GM12878 (cell line): ENCODE measurements around the gene ORAI3. TPM values are rescaled to one million over a fixed set of nuclear protein-coding genes. Genes with fewer than 3 reads are reported as not detected.

Experiments used
- ATAC-seq: fragments of 200-7000 bp; cut with Tn5 transposase; 3 replicates; pipeline ENCODE4 v1.9.1; 2020; ENCODE audit warnings: mild to moderate bottlenecking, moderate library complexity
- BruUV-seq: library from RNA; stranded (reverse); fragments of 400-500 nt; replicated peaks from 2 replicates; lab custom pipeline; 2021; lab: Mats Ljungman, UMichigan
- CTCF ChIA-PET: fragments of 300-600 bp; sonication (Branson Sonifier 250); formaldehyde crosslinking; extraction: SDS; loops from one replicate; lab custom pipeline; 2021; ENCODE audit warnings: inconsistent platforms; lab: Yijun Ruan, JAX
- POLR2A ChIA-PET: fragments of 350-600 bp; formaldehyde crosslinking; extraction: SDS; loops from one replicate; lab custom pipeline; 2021; ENCODE audit warnings: inconsistent platforms; lab: Charles Lee
- RAD21 ChIA-PET: fragments of 300-600 bp; sonication (Branson Sonifier 250); formaldehyde crosslinking; loops from one replicate; lab custom pipeline; 2023; ENCODE audit warnings: antibody characterized with exemption; ENCODE audit not compliant: unreplicated experiment; lab: Charles Lee
- SMC1A ChIA-PET: fragments of 300-600 bp; sonication (Branson Sonifier 250); formaldehyde crosslinking; loops from one replicate; lab custom pipeline; 2023; ENCODE audit not compliant: unreplicated experiment, uncharacterized antibody; lab: Charles Lee
- DNase-seq: peaks from one replicate; pipeline ENCODE4 v3.0.0-alpha.2; 2011; ENCODE audit warnings: low read depth, low spot score
- FAIRE-seq: peaks from 3 replicates; lab custom pipeline; 2011; peaks lifted over from hg19 to GRCh38; lab: Jason Lieb, UNC
- H2AFZ ChIP-seq: 2 replicates; pipeline ENCODE4 v1.6.0; 2011; ENCODE audit warnings: low read depth, low read length, control low read depth; ENCODE audit not compliant: control insufficient read depth
- H3K27ac ChIP-seq: 2 replicates; pipeline ENCODE4 v1.5.1; 2011; ENCODE audit warnings: control low read depth; ENCODE audit not compliant: control insufficient read depth, insufficient read depth
- H3K27me3 ChIP-seq, 2 experiments: replicated peaks in 1 of 2; 2 replicates each; pipeline versions ENCODE4 v1.6.0 to v1.6.1; 2011; ENCODE audit warnings: low read length in 1 of 2; ENCODE audit not compliant: control insufficient read depth in 2 of 2, insufficient read depth in 2 of 2
- H3K36me3 ChIP-seq, 2 experiments: 2 replicates each; pipeline ENCODE4 v1.5.1; 2011; ENCODE audit warnings: low read length in 1 of 2; ENCODE audit not compliant: control insufficient read depth in 2 of 2, insufficient read depth in 2 of 2
- H3K4me1 ChIP-seq: 2 replicates; pipeline ENCODE4 v1.6.1; 2011; ENCODE audit warnings: mild to moderate bottlenecking, low read length, moderate library complexity, mixed read lengths; ENCODE audit not compliant: control insufficient read depth, insufficient read depth
- H3K4me2 ChIP-seq: 2 replicates; pipeline ENCODE4 v1.6.0; 2011; ENCODE audit warnings: control low read depth; ENCODE audit not compliant: control insufficient read depth, insufficient read depth
- H3K4me3 ChIP-seq: fragments of 200-600 bp; sonication (generic); 2 replicates; pipeline ENCODE4 v1.5.1; 2016
- H3K79me2 ChIP-seq: 2 replicates; pipeline ENCODE4 v1.6.0; 2011; ENCODE audit warnings: low read length; ENCODE audit not compliant: control insufficient read depth, insufficient read depth
- H3K9ac ChIP-seq: 2 replicates; pipeline ENCODE4 v1.8.0; 2011; ENCODE audit warnings: low read length, control low read depth, mixed read lengths; ENCODE audit not compliant: control insufficient read depth, insufficient read depth
- H3K9me3 ChIP-seq: replicated peaks from 3 replicates; pipeline ENCODE4 v1.5.1; 2011; ENCODE audit warnings: mild to moderate bottlenecking, low read length; ENCODE audit not compliant: control insufficient read depth, insufficient read depth
- H4K20me1 ChIP-seq: 2 replicates; pipeline ENCODE4 v1.6.0; 2011; ENCODE audit not compliant: control insufficient read depth, insufficient read depth
- BACH1 ChIP-seq: fragments of 450-650 bp; IDR thresholded peaks from 2 replicates; pipeline ENCODE4 v1.6.1; 2017; ENCODE audit warnings: mild to moderate bottlenecking, borderline replicate concordance
- CEBPZ ChIP-seq: fragments of 150-350 bp; IDR thresholded peaks from 2 replicates; pipeline ENCODE4 v1.6.1; 2016; ENCODE audit warnings: low read depth, low read length
- CHD2 ChIP-seq: IDR thresholded peaks from 2 replicates; pipeline ENCODE4 v1.6.1; 2011; ENCODE audit warnings: low read depth, low read length, improper control_type of control experiment, borderline replicate concordance
- HCFC1 ChIP-seq: fragments of 150-350 bp; IDR thresholded peaks from 2 replicates; pipeline ENCODE4 v1.6.1; 2014; ENCODE audit warnings: low read length
- MEF2B ChIP-seq: fragments of 450-650 bp; IDR thresholded peaks from 2 replicates; pipeline ENCODE4 v1.6.1; 2018; ENCODE audit warnings: mild to moderate bottlenecking, moderate library complexity; ENCODE audit not compliant: partially characterized antibody, poor library complexity, severe bottlenecking
- NR2C1 ChIP-seq: fragments of 450-650 bp; IDR thresholded peaks from 2 replicates; pipeline ENCODE4 v1.6.1; 2017; ENCODE audit warnings: antibody characterized with exemption, mild to moderate bottlenecking, moderate library complexity
- TCF12 ChIP-seq: IDR thresholded peaks from 2 replicates; pipeline ENCODE4 v1.6.1; 2011; ENCODE audit warnings: low read depth, mild to moderate bottlenecking, low read length
- WGBS: methylation state at CpG from one replicate; pipeline ENCODE4 v1.1.6; 2016; ENCODE audit warnings: low lambda C conversion rate; ENCODE audit not compliant: insufficient replicate concordance, insufficient coverage; ENCODE audit errors: missing lambda C conversion rate; 5-methylcytosine and 5-hydroxymethylcytosine counted together
- in situ Hi-C: fragments of 300-500 bp; cut with MboI; formaldehyde crosslinking; loops from 9 replicates; pipeline ENCODE4 v1.14.3; 2018; ENCODE audit warnings: mixed read lengths
- intact Hi-C: fragments of 100-400 bp; cut with micrococcal nuclease; formaldehyde crosslinking; loops from one replicate; pipeline ENCODE4 v1.14.2; 2022; ENCODE audit not compliant: unreplicated experiment
- polyA plus RNA-seq, 11 experiments: library from polyadenylated mRNA; depleted of rRNA in 4 of 11; unstranded in 6 of 11; stranded (reverse) in 5 of 11; fragments of >200 nt; fragmentation: Nextera tagmentation in 4 of 11; fragmentation: Illumina TruSeq in 1 of 11; extraction: Ambion mirVana in 4 of 11; extraction: Trizol in 1 of 11; gene quantifications; 1 replicate in 1 of 11; 2 replicates in 10 of 11; pipeline versions ENCODE4 v1.2.1 to v1.2.3, GENCODE V29; 2011 to 2016; ENCODE audit warnings: inconsistent platforms in 2 of 11, missing spikeins in 2 of 11, low read depth in 1 of 11
- total RNA-seq, 4 experiments: library from RNA; depleted of rRNA in 3 of 4; stranded (reverse); fragments of >200 nt in 3 of 4; fragmentation: Illumina TruSeq in 1 of 4; extraction: Trizol in 1 of 4; gene quantifications; 2 replicates each; pipeline versions ENCODE4 v1.2.1 to v1.2.3, GENCODE V29; 2013 to 2021

The ORAI3 gene
- total and polyA plus RNA-seq, 10 of the 15 experiments (the other 5 are each of a cell fraction or from before 2014, with no cell fraction given), result 3.4 to 21.9 (median 16.2) TPM

DNA sequence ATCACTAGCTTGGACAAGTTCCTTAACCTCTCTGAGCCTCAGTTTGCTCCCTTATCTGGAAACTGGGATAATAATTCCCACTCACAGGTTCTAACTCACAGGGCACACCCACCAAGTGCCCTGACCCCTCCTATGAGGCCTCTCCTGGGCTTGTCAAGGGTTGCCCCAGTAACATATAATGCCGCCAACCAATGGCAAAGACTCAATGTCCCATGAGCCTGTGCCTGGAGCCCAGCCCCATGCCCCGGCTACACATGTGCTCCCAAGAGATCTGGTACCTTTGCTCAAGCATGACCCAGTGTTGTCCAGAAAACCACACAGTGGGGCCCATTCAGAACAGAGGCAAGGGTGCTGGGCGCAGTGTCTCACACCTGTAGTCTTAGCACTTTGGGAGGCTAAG lies 34.0 kb upstream of the ORAI3 start:
- 2% methylated on average over 3 of the region's 3 CpGs for WGBS
- peak; percentile 92 for ATAC-seq

More for the DNA sequence above, 34.0 kb upstream of the ORAI3 start:
- BruUV-seq, result no TSS peak
- intact Hi-C loops (no loop called here), in situ Hi-C loops (no loop called here)
- H2AFZ ChIP-seq, result no peak overlapping the region; the same call in 1 of the 2 replicates
- SMC1A ChIA-PET, result interaction anchor here (1.1 kb wide), 1 partner anchor 69 kb away, joined by 4 read pairs; no protein-coding TSS in a partner anchor
- H3K27ac ChIP-seq, result no peak overlapping the region
- RAD21 ChIA-PET, result interaction anchor here (0.7 to 3.5 kb wide), 2 partner anchors 27 to 69 kb away, joined by 3 to 15 read pairs; no protein-coding TSS in a partner anchor
- H3K9ac ChIP-seq, result no peak overlapping the region
- H3K27me3 ChIP-seq, result no peaks in the 10 kb centered on the region; a peak in 1 of 4 replicates
- no peaks in the 10 kb centered on the region for H4K20me1 ChIP-seq
- TF ChIP-seq CHD2, result no peak
- TF ChIP-seq HCFC1, result 0 out of 2 replicates have a peak, but pooled peaks have one; percentile 21
- no peak for TF ChIP-seq CEBPZ
- peak; percentile 50; the same call in 1 of the 2 replicates for TF ChIP-seq NR2C1
- TF ChIP-seq MEF2B, result peak; percentile 21
- no peak for TF ChIP-seq BACH1
- no peak for TF ChIP-seq TCF12
- no peaks in the 10 kb centered on the region for H3K36me3 ChIP-seq
- CTCF ChIA-PET, result interaction anchor here (0.6 to 1.4 kb wide), 2 partner anchors 13 to 71 kb away, joined by 3 to 4 read pairs; no protein-coding TSS in a partner anchor
- DNase-seq, result no peak
- POLR2A ChIA-PET, result interaction anchor here (0.7 kb wide), 1 partner anchor 152 kb away, joined by 3 read pairs; no protein-coding TSS in a partner anchor
- no peaks in the 10 kb centered on the region for H3K79me2 ChIP-seq
- H3K9me3 ChIP-seq, result no peaks in the 10 kb centered on the region
- no peak overlapping the region for H3K4me2 ChIP-seq
- no peaks in the 10 kb centered on the region for H3K4me1 ChIP-seq
- no peak for FAIRE-seq
- H3K4me3 ChIP-seq, result no peak overlapping the region
